Esophagus squamous epithelium (tissue), 4 donors: Measurements from ENCODE around the gene SHISA6.

Source experiments
- POLR2A ChIP-seq, 4 donors: fragments of 450-650 bp; IDR thresholded peaks; one replicate each; pipeline ENCODE4 v1.6.1; 2017; ENCODE audit warnings: antibody characterized with exemption in 4 of 4, mild to moderate bottlenecking in 4 of 4, moderate library complexity in 3 of 4
- TF ChIP-seq, protein P1 (sequence below), 6 experiments: fragments of 450-650 bp in 4 of 6; fragments of 200-600 bp in 2 of 6; sonication (generic) in 2 of 6; IDR thresholded peaks; one replicate each; pipeline ENCODE4 v1.5.1; 2016 to 2019; ENCODE audit warnings: antibody characterized with exemption in 6 of 6, mild to moderate bottlenecking in 4 of 6, moderate library complexity in 4 of 6

DNA sequence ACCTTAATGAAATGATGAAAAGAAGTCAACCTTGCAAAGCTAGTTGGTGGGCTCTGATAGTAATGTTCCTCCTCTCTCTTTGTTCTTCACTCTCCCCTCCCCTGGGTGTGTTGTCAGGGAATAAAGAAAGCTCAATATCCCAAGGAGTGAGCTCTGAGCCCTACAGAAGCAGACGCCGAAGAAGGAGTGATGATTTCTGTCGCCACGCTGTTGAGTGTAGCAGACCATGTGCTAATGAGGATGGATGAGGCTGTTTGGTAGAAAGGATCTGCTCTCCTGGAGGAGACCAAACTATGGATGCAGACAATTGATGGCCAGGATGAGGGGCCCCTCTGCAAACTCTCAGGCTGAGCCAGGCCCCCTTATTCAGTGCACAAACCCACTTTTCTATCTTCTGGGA is 217.3 kb downstream of the SHISA6 start:
- TF ChIP-seq, protein P1, sequence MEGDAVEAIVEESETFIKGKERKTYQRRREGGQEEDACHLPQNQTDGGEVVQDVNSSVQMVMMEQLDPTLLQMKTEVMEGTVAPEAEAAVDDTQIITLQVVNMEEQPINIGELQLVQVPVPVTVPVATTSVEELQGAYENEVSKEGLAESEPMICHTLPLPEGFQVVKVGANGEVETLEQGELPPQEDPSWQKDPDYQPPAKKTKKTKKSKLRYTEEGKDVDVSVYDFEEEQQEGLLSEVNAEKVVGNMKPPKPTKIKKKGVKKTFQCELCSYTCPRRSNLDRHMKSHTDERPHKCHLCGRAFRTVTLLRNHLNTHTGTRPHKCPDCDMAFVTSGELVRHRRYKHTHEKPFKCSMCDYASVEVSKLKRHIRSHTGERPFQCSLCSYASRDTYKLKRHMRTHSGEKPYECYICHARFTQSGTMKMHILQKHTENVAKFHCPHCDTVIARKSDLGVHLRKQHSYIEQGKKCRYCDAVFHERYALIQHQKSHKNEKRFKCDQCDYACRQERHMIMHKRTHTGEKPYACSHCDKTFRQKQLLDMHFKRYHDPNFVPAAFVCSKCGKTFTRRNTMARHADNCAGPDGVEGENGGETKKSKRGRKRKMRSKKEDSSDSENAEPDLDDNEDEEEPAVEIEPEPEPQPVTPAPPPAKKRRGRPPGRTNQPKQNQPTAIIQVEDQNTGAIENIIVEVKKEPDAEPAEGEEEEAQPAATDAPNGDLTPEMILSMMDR (IDR thresholded peaks at IDR 0.05): no peak
- TF ChIP-seq POLR2A (IDR thresholded peaks at IDR 0.05): no peak
